GM23338 (cell line): ENCODE results near the gene ZFHX3. TPM values are rescaled to one million over a fixed set of nuclear protein-coding genes. Genes with fewer than 3 reads are reported as not detected.

Experiments
- ATAC-seq: fragments of 200-7000 bp; cut with Tn5 transposase; 3 replicates; pipeline ENCODE4 v1.9.1; 2020
- DNase-seq: peaks from one replicate; pipeline ENCODE4 v3.0.0-alpha.2; 2015; ENCODE audit warnings: low spot score
- H2AFZ ChIP-seq: fragments of 200-600 bp; sonication (generic); 2 replicates; pipeline ENCODE4 v1.8.0; 2016; ENCODE audit warnings: antibody characterized with exemption, mild to moderate bottlenecking, moderate library complexity
- H3F3A ChIP-seq: fragments of 200-600 bp; sonication (generic); replicated peaks from 2 replicates; pipeline ENCODE4 v1.8.0; 2017; ENCODE audit warnings: antibody characterized with exemption, mixed run types, low read depth
- H3K27ac ChIP-seq: fragments of 200-600 bp; sonication (generic); 2 replicates; pipeline ENCODE4 v1.6.1; 2016; ENCODE audit warnings: low read depth
- H3K27me3 ChIP-seq: fragments of 200-600 bp; sonication (generic); 2 replicates; pipeline ENCODE4 v1.8.0; 2016; ENCODE audit warnings: mild to moderate bottlenecking, mixed run types, moderate library complexity; ENCODE audit not compliant: insufficient read depth
- H3K36me3 ChIP-seq: fragments of 200-600 bp; sonication (generic); 2 replicates; pipeline ENCODE4 v1.8.0; 2016; ENCODE audit warnings: mild to moderate bottlenecking; ENCODE audit not compliant: insufficient read depth
- H3K4me1 ChIP-seq: fragments of 200-600 bp; sonication (generic); 2 replicates; pipeline ENCODE4 v1.8.0; 2016; ENCODE audit warnings: mild to moderate bottlenecking, moderate library complexity; ENCODE audit not compliant: insufficient read depth
- H3K4me2 ChIP-seq: fragments of 200-600 bp; sonication (generic); 2 replicates; pipeline ENCODE4 v1.7.1; 2017; ENCODE audit warnings: mixed run types
- H3K4me3 ChIP-seq: fragments of 200-600 bp; sonication (generic); 2 replicates; pipeline ENCODE4 v1.6.1; 2016; ENCODE audit warnings: mixed run types
- H3K79me2 ChIP-seq: fragments of 200-600 bp; sonication (generic); replicated peaks from 2 replicates; pipeline ENCODE4 v1.8.0; 2017; ENCODE audit warnings: mild to moderate bottlenecking; ENCODE audit not compliant: insufficient read depth
- H3K9me2 ChIP-seq: fragments of 200-600 bp; sonication (generic); 2 replicates; pipeline ENCODE4 v1.8.0; 2017; ENCODE audit not compliant: insufficient read depth
- H4K20me1 ChIP-seq: fragments of 200-600 bp; sonication (generic); replicated peaks from 2 replicates; pipeline ENCODE4 v1.8.0; 2017; ENCODE audit warnings: mild to moderate bottlenecking; ENCODE audit not compliant: insufficient read depth
- H3K27ac Mint-ChIP-seq: 2 replicates; pipeline ENCODE4 v1.8.0; 2020; ENCODE audit warnings: inconsistent platforms, mild to moderate bottlenecking, moderate library complexity, mixed read lengths
- H3K27me3 Mint-ChIP-seq: 3 replicates; pipeline ENCODE4 v1.8.0; 2022; ENCODE audit warnings: low read depth, mild to moderate bottlenecking, moderate library complexity, mixed read lengths, inconsistent platforms; ENCODE audit not compliant: insufficient read depth, poor library complexity
- H3K36me3 Mint-ChIP-seq: 3 replicates; pipeline ENCODE4 v1.8.0; 2021; ENCODE audit warnings: low read depth, mild to moderate bottlenecking, inconsistent platforms, moderate library complexity, mixed read lengths
- H3K4me1 Mint-ChIP-seq: 3 replicates; pipeline ENCODE4 v1.8.0; 2020; ENCODE audit warnings: mild to moderate bottlenecking, inconsistent platforms, mixed read lengths
- H3K4me3 Mint-ChIP-seq: 3 replicates; pipeline ENCODE4 v1.8.0; 2021; ENCODE audit warnings: moderate library complexity, mild to moderate bottlenecking, inconsistent platforms, mixed read lengths
- H3K9me3 Mint-ChIP-seq: 3 replicates; pipeline ENCODE4 v1.8.0; 2020; ENCODE audit warnings: moderate library complexity, mild to moderate bottlenecking, inconsistent platforms, mixed read lengths
- CREB1 ChIP-seq: fragments of 250-450 bp; sonication (Bioruptor Pico); IDR thresholded peaks from 2 replicates; pipeline ENCODE4 v1.5.0; 2020; ENCODE audit warnings: low read depth, mild to moderate bottlenecking, moderate library complexity
- ETS1 ChIP-seq: IDR thresholded peaks from 2 replicates; pipeline ENCODE4 v1.6.1; 2016; ENCODE audit warnings: antibody characterized with exemption
- EZH2 ChIP-seq: fragments of 200-600 bp; sonication (generic); IDR thresholded peaks from one replicate; pipeline ENCODE4 v1.8.0; 2017; ENCODE audit warnings: antibody characterized with exemption, mild to moderate bottlenecking, low read depth; ENCODE audit not compliant: unreplicated experiment
- EZH2phosphoT487 ChIP-seq: fragments of 200-600 bp; sonication (generic); IDR thresholded peaks from one replicate; pipeline ENCODE4 v1.8.1; 2018; ENCODE audit warnings: antibody characterized with exemption; ENCODE audit not compliant: unreplicated experiment
- JUNB ChIP-seq: IDR thresholded peaks from one replicate; pipeline ENCODE4 v1.6.1; 2016; ENCODE audit warnings: antibody characterized with exemption; ENCODE audit not compliant: unreplicated experiment
- NANOG ChIP-seq: IDR thresholded peaks from 2 replicates; pipeline ENCODE4 v1.6.1; 2016; ENCODE audit warnings: antibody characterized with exemption, borderline replicate concordance
- POLR2AphosphoS5 ChIP-seq: IDR thresholded peaks from 2 replicates; pipeline ENCODE4 v1.6.1; 2016; ENCODE audit warnings: antibody characterized with exemption, low read depth
- REST ChIP-seq: IDR thresholded peaks from one replicate; pipeline ENCODE4 v1.6.1; 2018; ENCODE audit warnings: antibody characterized with exemption; ENCODE audit not compliant: unreplicated experiment
- STAT1 ChIP-seq: IDR thresholded peaks from one replicate; pipeline ENCODE4 v1.6.1; 2016; ENCODE audit warnings: antibody characterized with exemption; ENCODE audit not compliant: unreplicated experiment
- ZNF331 ChIP-seq: fragments of 250-450 bp; sonication (Bioruptor Pico); IDR thresholded peaks from 2 replicates; pipeline ENCODE4 v1.5.0; 2020; ENCODE audit warnings: low read depth, mild to moderate bottlenecking, moderate library complexity
- polyA plus RNA-seq: library from polyadenylated mRNA; unstranded; fragments of >200 nt; fragmentation: Nextera tagmentation; extraction: Ambion mirVana; gene quantifications from 2 replicates; pipeline ENCODE4 v1.2.1, GENCODE V29; 2016
- total RNA-seq: library from RNA; depleted of rRNA; stranded (reverse); fragments of >200 nt; shearing (Covaris generic); gene quantifications from 2 replicates; pipeline ENCODE4 v1.2.3, GENCODE V29; 2014
- TF ChIP-seq, protein P1 (sequence below), 2 experiments: fragments of 200-600 bp in 1 of 2; sonication (generic) in 1 of 2; conservative IDR thresholded peaks; 2 replicates each; pipeline versions ENCODE4 v1.5.1 to v1.6.1; 2016 to 2017; ENCODE audit warnings: antibody characterized with exemption in 2 of 2, low read depth in 2 of 2, mild to moderate bottlenecking in 2 of 2, moderate library complexity in 1 of 2

The ZFHX3 gene
- total and polyA plus RNA-seq, 2 experiments from 2014 or later: 1.0 to 1.5 TPM

GRCh38 chr16:72979974-72980373, 68.0 kb downstream of the ZFHX3 start:
- TF ChIP-seq ZNF331: no peak
- no peak for TF ChIP-seq EZH2
- no peak for TF ChIP-seq REST
- TF ChIP-seq, protein P1, sequence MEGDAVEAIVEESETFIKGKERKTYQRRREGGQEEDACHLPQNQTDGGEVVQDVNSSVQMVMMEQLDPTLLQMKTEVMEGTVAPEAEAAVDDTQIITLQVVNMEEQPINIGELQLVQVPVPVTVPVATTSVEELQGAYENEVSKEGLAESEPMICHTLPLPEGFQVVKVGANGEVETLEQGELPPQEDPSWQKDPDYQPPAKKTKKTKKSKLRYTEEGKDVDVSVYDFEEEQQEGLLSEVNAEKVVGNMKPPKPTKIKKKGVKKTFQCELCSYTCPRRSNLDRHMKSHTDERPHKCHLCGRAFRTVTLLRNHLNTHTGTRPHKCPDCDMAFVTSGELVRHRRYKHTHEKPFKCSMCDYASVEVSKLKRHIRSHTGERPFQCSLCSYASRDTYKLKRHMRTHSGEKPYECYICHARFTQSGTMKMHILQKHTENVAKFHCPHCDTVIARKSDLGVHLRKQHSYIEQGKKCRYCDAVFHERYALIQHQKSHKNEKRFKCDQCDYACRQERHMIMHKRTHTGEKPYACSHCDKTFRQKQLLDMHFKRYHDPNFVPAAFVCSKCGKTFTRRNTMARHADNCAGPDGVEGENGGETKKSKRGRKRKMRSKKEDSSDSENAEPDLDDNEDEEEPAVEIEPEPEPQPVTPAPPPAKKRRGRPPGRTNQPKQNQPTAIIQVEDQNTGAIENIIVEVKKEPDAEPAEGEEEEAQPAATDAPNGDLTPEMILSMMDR (conservative IDR thresholded peaks at IDR 0.05; ENCODE audit: low read depth in 2 of 2): no peak
- TF ChIP-seq STAT1: no peak
- TF ChIP-seq EZH2phosphoT487: no peak
- TF ChIP-seq JUNB: no peak
- no peak for TF ChIP-seq NANOG
- TF ChIP-seq POLR2AphosphoS5: no peak
- TF ChIP-seq CREB1: no peak
- Histone ChIP-seq H3K4me2 (no peak overlapping the region), H3K9me2 (0 out of 2 replicates have a peak, but pooled peaks cover 6% of the 10 kb centered on the region), H3K27ac (no peak overlapping the region), H3K36me3 (no peaks in the 10 kb centered on the region), H4K20me1 (no peaks in the 10 kb centered on the region), H2AFZ (no peak overlapping the region), H3K27me3 (no peaks in the 10 kb centered on the region), H3K4me1 (no peaks in the 10 kb centered on the region), H3K79me2 (no peaks in the 10 kb centered on the region), H3K4me3 (no peak overlapping the region), H3F3A (no peaks in the 10 kb centered on the region)
- Mint-ChIP-seq H3K4me1 (peaks cover 2% of the 10 kb centered on the region; the same call in 1 of the 3 replicates), H3K4me3 (no peak overlapping the region), H3K27me3 (peaks cover 10% of the 10 kb centered on the region), H3K9me3 (no peaks in the 10 kb centered on the region), H3K36me3 (no peaks in the 10 kb centered on the region), H3K27ac (no peak overlapping the region)
- ATAC-seq (no peak), DNase-seq (no peak)

- ATAC-seq (no peak), DNase-seq (no peak)
- Mint-ChIP-seq H3K27ac (no peak overlapping the region), H3K27me3 (peaks cover 8% of the 10 kb centered on the region), H3K4me3 (no peak overlapping the region), H3K9me3 (no peaks in the 10 kb centered on the region), H3K4me1 (peaks cover 2% of the 10 kb centered on the region; the same call in 1 of the 3 replicates), H3K36me3 (no peaks in the 10 kb centered on the region)
- H3K36me3 ChIP-seq: no peaks in the 10 kb centered on the region
- TF ChIP-seq EZH2 (no peak), CREB1 (no peak), NANOG (no peak), REST (no peak), ZNF331 (no peak), ETS1 (no peak), JUNB (no peak)
- TF ChIP-seq, protein P1 (conservative IDR thresholded peaks at IDR 0.05; ENCODE audit: low read depth in 2 of 2): no peak
- no peak overlapping the region for H2AFZ ChIP-seq
- H3K4me3 ChIP-seq: no peak overlapping the region
- H3K27me3 ChIP-seq: no peaks in the 10 kb centered on the region
- H3K4me2 ChIP-seq: no peak overlapping the region
- 0 out of 2 replicates have a peak, but pooled peaks cover 9% of the 10 kb centered on the region for H3K9me2 ChIP-seq
- H3F3A ChIP-seq: no peaks in the 10 kb centered on the region
- H4K20me1 ChIP-seq: no peaks in the 10 kb centered on the region
- H3K4me1 ChIP-seq: no peaks in the 10 kb centered on the region
- H3K79me2 ChIP-seq: no peaks in the 10 kb centered on the region
- no peak overlapping the region for H3K27ac ChIP-seq
Measured at GRCh38 chr16:72978212-72978611, 69.7 kb downstream of the ZFHX3 start.
